ENCODE measurements around the gene USP40. TPM values are rescaled to one million over a fixed set of nuclear protein-coding genes. Genes with fewer than 3 reads are reported as not detected.

Gene USP40
- total RNA-seq, 1 donor from 2014 or later, result 32.9 TPM

DNA sequence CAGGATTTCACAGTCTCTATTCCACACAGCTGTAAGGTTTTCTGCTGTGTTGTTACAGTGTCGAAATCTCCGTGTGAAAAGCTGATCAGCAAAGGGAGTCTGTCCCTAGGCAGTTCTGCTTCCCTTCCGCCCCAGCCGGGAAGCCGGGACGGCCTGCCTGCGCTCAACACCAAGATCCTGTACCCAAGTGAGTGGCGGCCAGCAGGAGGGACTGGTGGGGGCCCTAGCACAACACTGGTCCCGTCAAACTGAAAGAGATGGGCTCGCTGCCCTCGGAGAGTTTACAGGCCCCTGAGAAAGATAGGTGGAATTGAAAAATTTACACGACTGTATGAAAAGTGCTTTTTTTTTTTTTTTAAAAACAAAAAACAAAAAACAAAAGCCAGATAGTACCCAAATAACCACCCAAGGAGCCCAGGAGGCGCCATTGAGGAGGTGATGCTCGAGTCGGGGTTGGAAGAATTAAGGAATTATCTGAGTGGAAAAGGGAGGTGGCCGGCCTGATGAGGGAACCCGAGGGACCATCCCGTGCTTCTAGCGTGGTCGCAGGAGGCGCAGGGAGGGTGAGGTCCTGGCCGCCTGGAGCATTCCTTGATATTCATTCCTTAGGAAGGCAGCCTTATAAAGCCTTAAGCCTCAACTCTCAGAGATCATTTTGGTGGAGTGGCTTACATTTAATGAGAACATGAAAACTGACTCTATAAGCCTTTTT lies 115.6 kb downstream of the USP40 start:
- Histone ChIP-seq H4K20me1 (ENCODE audit: low read depth) (no peaks in the 10 kb centered on the region), H3K4me2 (no peak overlapping the region), H2AFZ (replicated peaks) (no peak overlapping the region), H3K27me3 (no peaks in the 10 kb centered on the region), H3K9me3 (ENCODE audit: low read depth) (no peaks in the 10 kb centered on the region), H3K79me2 (ENCODE audit: low read depth) (no peaks in the 10 kb centered on the region), H3F3A (ENCODE audit: low read depth) (no peaks in the 10 kb centered on the region), H3K4me1 (peaks cover 4% of the 10 kb centered on the region), H3K36me3 (no peaks in the 10 kb centered on the region), H3K27ac (no peak overlapping the region), H3K9ac (no peak overlapping the region), H3K4me3 (no peak overlapping the region)
- H3K36me3 Mint-ChIP-seq, result peaks cover 26% of the 10 kb centered on the region
- peaks cover 7% of the 10 kb centered on the region for H3K27me3 Mint-ChIP-seq (ENCODE audit: insufficient read depth, low read depth)
- no peak overlapping the region for H3K4me3 Mint-ChIP-seq
- no peaks in the 10 kb centered on the region for H3K9me3 Mint-ChIP-seq
- DNase-seq (ENCODE audit: low spot score), result no peak
- TF ChIP-seq, protein P1, sequence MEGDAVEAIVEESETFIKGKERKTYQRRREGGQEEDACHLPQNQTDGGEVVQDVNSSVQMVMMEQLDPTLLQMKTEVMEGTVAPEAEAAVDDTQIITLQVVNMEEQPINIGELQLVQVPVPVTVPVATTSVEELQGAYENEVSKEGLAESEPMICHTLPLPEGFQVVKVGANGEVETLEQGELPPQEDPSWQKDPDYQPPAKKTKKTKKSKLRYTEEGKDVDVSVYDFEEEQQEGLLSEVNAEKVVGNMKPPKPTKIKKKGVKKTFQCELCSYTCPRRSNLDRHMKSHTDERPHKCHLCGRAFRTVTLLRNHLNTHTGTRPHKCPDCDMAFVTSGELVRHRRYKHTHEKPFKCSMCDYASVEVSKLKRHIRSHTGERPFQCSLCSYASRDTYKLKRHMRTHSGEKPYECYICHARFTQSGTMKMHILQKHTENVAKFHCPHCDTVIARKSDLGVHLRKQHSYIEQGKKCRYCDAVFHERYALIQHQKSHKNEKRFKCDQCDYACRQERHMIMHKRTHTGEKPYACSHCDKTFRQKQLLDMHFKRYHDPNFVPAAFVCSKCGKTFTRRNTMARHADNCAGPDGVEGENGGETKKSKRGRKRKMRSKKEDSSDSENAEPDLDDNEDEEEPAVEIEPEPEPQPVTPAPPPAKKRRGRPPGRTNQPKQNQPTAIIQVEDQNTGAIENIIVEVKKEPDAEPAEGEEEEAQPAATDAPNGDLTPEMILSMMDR (IDR thresholded peaks at IDR 0.05), result no peak
- no peak for TF ChIP-seq EZH2phosphoT487 (IDR thresholded peaks at IDR 0.05)
- no peak for TF ChIP-seq EZH2 (IDR thresholded peaks at IDR 0.05)
- H3K27ac Mint-ChIP-seq, result no peak overlapping the region
- H3K4me1 Mint-ChIP-seq, result peaks cover 12% of the 10 kb centered on the region

GRCh38 chr2:233449921-233450863 lies 116.4 kb downstream of the USP40 start:
- Histone ChIP-seq H3K27me3 (no peaks in the 10 kb centered on the region), H3K4me1 (peaks cover 4% of the 10 kb centered on the region), H3K27ac (no peak overlapping the region), H3K4me3 (no peak overlapping the region), H3K4me2 (no peak overlapping the region), H3F3A (ENCODE audit: low read depth) (no peaks in the 10 kb centered on the region), H3K79me2 (ENCODE audit: low read depth) (no peaks in the 10 kb centered on the region), H3K9me3 (ENCODE audit: low read depth) (no peaks in the 10 kb centered on the region), H3K9ac (no peak overlapping the region), H4K20me1 (ENCODE audit: low read depth) (no peaks in the 10 kb centered on the region), H3K36me3 (no peaks in the 10 kb centered on the region), H2AFZ (replicated peaks) (no peak overlapping the region)
- peak; percentile 25 for DNase-seq (ENCODE audit: low spot score)
- no peak overlapping the region for H3K27ac Mint-ChIP-seq
- no peak for TF ChIP-seq EZH2phosphoT487 (IDR thresholded peaks at IDR 0.05)
- TF ChIP-seq, protein P1 (IDR thresholded peaks at IDR 0.05), result no peak
- TF ChIP-seq EZH2 (IDR thresholded peaks at IDR 0.05), result no peak
- peaks cover 7% of the 10 kb centered on the region for H3K27me3 Mint-ChIP-seq (ENCODE audit: insufficient read depth, low read depth)
- peaks cover 27% of the 10 kb centered on the region for H3K36me3 Mint-ChIP-seq
- H3K9me3 Mint-ChIP-seq, result no peaks in the 10 kb centered on the region
- H3K4me3 Mint-ChIP-seq, result no peak overlapping the region
- peaks cover 12% of the 10 kb centered on the region for H3K4me1 Mint-ChIP-seq

DNA sequence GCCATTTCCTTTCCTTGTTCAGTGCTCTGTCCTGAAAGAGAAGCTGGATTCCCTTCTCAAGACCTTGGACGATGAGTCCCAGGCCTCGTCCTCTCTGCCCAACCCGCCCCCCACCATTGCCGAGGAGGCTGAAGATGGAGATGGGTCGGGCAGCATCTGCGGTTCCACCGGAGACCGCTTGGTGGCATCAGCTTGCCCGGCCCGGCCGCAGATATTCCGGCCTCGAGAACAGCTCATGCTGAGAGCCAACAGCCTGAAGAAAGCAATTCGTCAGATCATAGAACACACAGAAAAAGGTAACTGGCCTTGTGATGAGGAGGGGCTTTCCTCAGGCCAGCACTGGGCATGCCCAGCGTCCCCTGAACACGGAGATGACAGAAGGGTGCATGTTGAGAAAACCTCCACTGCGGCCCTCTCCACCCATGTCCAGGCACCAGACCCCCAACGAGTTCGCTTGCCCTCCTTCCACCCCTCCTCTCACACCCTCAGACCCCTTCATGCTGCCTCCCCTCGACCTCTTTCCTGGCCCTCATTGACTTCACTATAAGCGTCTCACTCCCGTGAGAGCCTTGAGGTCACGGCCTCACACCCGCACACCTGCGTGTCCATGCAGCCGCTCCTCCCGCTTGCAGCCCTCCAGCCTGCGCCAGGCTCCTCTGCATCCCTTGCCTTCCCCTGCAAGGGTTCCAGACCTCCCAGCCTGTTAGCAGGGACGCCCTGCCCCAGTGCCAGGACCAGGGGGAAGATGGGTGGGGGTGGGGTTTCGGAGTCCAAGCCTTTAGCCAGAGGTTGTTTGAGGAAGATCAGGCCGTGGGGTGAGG lies 117.3 kb downstream of the USP40 start:
- Histone ChIP-seq H3K9me3 (ENCODE audit: low read depth) (no peaks in the 10 kb centered on the region), H3K36me3 (no peaks in the 10 kb centered on the region), H3K4me1 (peaks cover 4% of the 10 kb centered on the region), H3K9ac (no peak overlapping the region), H3K27me3 (no peaks in the 10 kb centered on the region), H2AFZ (replicated peaks) (no peak overlapping the region), H3F3A (ENCODE audit: low read depth) (no peaks in the 10 kb centered on the region), H3K79me2 (ENCODE audit: low read depth) (no peaks in the 10 kb centered on the region), H4K20me1 (ENCODE audit: low read depth) (no peaks in the 10 kb centered on the region), H3K4me2 (no peak overlapping the region), H3K27ac (no peak overlapping the region), H3K4me3 (no peak overlapping the region)
- no peaks in the 10 kb centered on the region for H3K9me3 Mint-ChIP-seq
- peak; percentile 79 for DNase-seq (ENCODE audit: low spot score)
- peaks cover 12% of the 10 kb centered on the region for H3K4me1 Mint-ChIP-seq
- H3K36me3 Mint-ChIP-seq, result peaks cover 26% of the 10 kb centered on the region
- no peak overlapping the region for H3K27ac Mint-ChIP-seq
- TF ChIP-seq, protein P1 (IDR thresholded peaks at IDR 0.05), result peak; percentile 81
- no peak for TF ChIP-seq EZH2phosphoT487 (IDR thresholded peaks at IDR 0.05)
- H3K27me3 Mint-ChIP-seq (ENCODE audit: insufficient read depth, low read depth), result peaks cover 7% of the 10 kb centered on the region
- no peak overlapping the region for H3K4me3 Mint-ChIP-seq
